Esophagus (tissue), 2 donors: ENCODE results near the gene NHLRC2. TPM values are rescaled to one million over a fixed set of nuclear protein-coding genes. Genes with fewer than 3 reads are reported as not detected.

Experiments used
- H3K27ac ChIP-seq, 2 donors: one replicate each; pipeline ENCODE4 v1.5.1; 2013; ENCODE audit warnings: low read depth in 2 of 2, mild to moderate bottlenecking in 2 of 2, inconsistent platforms in 1 of 2, low read length in 1 of 2, moderate library complexity in 1 of 2
- H3K27me3 ChIP-seq, 2 donors: one replicate each; pipeline ENCODE4 v1.6.1; 2013; ENCODE audit warnings: low read length in 2 of 2, control low read depth in 1 of 2, mild to moderate bottlenecking in 1 of 2; ENCODE audit not compliant: insufficient read depth in 2 of 2, control insufficient read depth in 1 of 2
- H3K36me3 ChIP-seq, 2 donors: one replicate each; pipeline ENCODE4 v1.6.1; 2013; ENCODE audit warnings: low read length in 1 of 2; ENCODE audit not compliant: control insufficient read depth in 2 of 2, insufficient read depth in 2 of 2
- H3K4me1 ChIP-seq, 2 donors: one replicate each; pipeline ENCODE4 v1.6.1; 2013; ENCODE audit warnings: low read length in 1 of 2; ENCODE audit not compliant: control insufficient read depth in 2 of 2, insufficient read depth in 2 of 2
- H3K4me3 ChIP-seq, 2 donors: one replicate each; pipeline ENCODE4 v1.5.1; 2013; ENCODE audit warnings: low read length in 2 of 2, mild to moderate bottlenecking in 2 of 2, low read depth in 1 of 2, moderate library complexity in 1 of 2
- H3K9me3 ChIP-seq, 2 donors: one replicate each; pipeline ENCODE4 v1.6.1; 2013; ENCODE audit warnings: mild to moderate bottlenecking in 2 of 2, low read depth in 1 of 2, low read length in 1 of 2, moderate library complexity in 1 of 2; ENCODE audit not compliant: control insufficient read depth in 2 of 2, insufficient read depth in 1 of 2
- whole genome bisulfite sequencing, 2 donors: extraction: QIAGEN DNeasy Blood & Tissue Kit; methylation state at CpG; one replicate each; pipeline ENCODE4 v1.1.7; 2013; 5-methylcytosine and 5-hydroxymethylcytosine counted together
- polyA plus RNA-seq, 2 donors: library from polyadenylated mRNA; stranded (reverse); fragments of 200-250 nt; gene quantifications; one replicate each; pipeline ENCODE4 v1.2.3, GENCODE V29; 2013
- donor health status: healthy with polysubstance abuse.
- donor health status: Bipolar disorder and iron deficiency.

The NHLRC2 gene
- polyA plus RNA-seq, 2 donors = 3.2 to 3.7 TPM

DNA sequence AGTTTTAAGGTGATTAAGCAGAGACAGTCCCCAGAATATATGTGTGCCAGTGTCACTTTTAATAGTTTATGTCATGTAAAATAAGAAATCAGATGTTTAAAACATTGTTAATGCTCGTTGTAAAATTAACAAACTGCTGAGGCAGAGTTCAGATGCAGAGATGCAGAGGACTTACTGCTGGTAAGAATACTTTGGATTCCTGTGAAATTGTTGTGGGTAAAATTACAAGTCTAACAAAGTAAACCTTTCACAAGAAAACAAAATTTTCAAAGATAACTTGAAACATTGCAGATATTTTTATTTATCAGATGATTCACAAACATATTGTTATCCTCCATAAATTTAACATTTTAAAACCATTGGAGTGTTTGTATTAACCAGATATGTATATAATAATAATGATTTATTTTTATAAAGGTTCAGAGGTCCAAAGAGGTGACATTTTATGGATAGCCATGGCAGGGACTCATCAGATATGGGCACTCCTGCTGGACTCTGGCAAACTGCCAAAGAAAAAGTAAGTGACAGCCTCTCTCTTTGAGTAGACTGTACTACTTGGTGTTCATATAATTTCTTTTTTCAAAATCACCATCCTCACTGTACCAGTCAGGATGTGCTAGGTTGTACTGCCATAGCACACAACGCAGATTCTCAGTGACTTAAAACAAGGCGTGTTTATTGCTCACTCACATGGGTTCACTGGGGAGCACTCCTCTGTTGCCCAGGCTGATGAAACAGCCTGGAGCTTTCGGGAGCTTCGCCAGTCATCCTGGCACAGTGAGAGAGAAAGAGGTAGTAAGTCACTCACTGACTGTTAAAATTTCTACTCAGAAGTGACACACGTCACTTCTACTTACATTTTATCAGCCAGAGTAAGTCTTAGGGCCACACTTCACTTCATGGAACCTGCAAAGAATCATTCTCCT lies 43.5 kb downstream of the NHLRC2 start:
- Histone ChIP-seq H3K9me3 (no peaks in the 10 kb centered on the region), H3K4me3 (no peak overlapping the region), H3K4me1 (no peaks in the 10 kb centered on the region), H3K27ac (no peak overlapping the region), H3K27me3 (no peaks in the 10 kb centered on the region), H3K36me3 (peaks cover 2 to 4% of the 10 kb centered on the region in 2 donors)
- 83 to 89% methylated on average over 6 of the region's 6 CpGs for WGBS, 2 donors

DNA sequence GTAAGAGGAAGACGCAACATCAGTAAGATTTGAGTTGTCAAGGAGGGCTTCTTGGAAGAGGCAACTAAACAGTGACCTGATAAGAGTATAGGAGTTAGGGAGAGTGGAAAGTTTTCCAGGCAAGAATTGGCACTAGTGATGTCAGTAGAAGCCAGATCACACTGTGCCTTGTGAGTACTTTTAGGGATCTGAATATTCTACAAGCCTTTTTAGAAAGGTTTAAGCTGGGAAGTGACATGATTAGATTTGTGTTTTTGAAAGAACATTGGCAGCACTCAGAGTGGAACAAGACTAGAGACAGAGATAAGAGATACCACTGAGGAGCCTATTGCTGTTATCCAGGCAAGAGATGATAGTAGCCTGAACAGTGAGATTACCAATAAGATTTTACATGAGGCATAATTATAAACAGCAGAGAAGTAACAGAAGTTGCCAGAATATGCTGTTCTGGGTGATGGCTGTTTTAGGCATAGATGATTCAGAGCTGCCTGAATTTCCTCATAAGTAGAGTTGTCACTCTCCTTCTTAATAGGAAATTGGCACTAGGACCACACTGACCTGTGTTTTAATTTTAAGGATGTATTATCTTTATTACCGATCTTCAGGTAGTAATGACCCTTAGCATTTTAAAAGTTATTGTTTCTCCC lies 45.6 kb downstream of the NHLRC2 start:
- H3K27ac ChIP-seq = no peak overlapping the region
- H3K36me3 ChIP-seq = peaks cover 2 to 7% of the 10 kb centered on the region in 2 donors

DNA sequence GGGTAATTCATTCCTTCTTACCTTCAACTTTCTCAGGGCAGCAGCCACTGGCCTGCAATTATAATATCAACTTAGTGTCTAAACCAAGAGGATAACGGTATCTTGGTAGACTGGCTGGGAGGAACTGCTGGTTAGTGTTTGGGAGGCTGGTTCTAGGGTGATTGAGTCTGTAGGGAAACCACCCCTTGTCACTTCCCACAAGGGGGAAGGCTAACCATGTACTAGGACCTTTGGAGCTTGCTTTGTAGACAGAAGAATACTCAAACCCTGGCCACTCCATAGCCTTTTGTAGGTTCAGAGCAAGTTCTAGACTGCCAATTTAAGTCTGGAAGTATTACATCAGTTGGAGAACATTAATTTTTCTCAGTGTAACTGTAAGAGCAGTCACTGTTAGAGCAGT lies 51.3 kb downstream of the NHLRC2 start:
- Histone ChIP-seq H3K36me3 (peaks cover 5 to 6% of the 10 kb centered on the region in 2 donors), H3K27me3 (no peaks in the 10 kb centered on the region)

More for the DNA sequence above, 45.6 kb downstream of the NHLRC2 start:
- Histone ChIP-seq H3K27me3 (no peaks in the 10 kb centered on the region), H3K4me3 (no peak overlapping the region), H3K9me3 (no peaks in the 10 kb centered on the region), H3K4me1 (no peaks in the 10 kb centered on the region)
- 92 to 94% methylated on average over 2 of the region's 2 CpGs for WGBS, 2 donors

DNA sequence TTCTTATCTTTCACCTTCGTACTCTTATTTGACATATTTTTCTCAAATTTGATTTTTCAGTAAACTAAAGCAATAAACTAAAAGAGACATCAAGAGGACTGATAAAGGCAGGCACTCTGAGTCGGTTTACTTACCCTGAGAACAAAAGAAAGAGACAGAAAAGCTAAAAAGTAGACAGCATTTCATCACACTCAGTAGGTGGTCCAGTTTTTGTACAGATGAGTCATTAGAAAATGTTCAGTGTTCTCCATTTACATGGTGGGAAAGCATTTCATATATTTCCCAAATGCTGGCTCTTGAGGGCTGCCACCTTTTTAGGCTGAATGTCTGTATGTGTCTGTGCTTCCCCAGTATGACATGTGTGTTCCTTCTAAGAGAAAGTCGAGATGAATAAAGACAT lies 52.7 kb downstream of the NHLRC2 start:
- no peak overlapping the region for H3K4me3 ChIP-seq
- no peaks in the 10 kb centered on the region for H3K9me3 ChIP-seq
- H3K36me3 ChIP-seq = peaks cover 2 to 5% of the 10 kb centered on the region in 2 donors
- no peaks in the 10 kb centered on the region for H3K27me3 ChIP-seq
- WGBS, 2 donors = 74% methylated on average over 3 of the region's 3 CpGs
- no peaks in the 10 kb centered on the region for H3K4me1 ChIP-seq
- no peak overlapping the region for H3K27ac ChIP-seq

More for the DNA sequence above, 51.3 kb downstream of the NHLRC2 start:
- no peak overlapping the region for H3K4me3 ChIP-seq
- H3K27ac ChIP-seq = no peak overlapping the region
- H3K4me1 ChIP-seq = no peaks in the 10 kb centered on the region
- 93 to 98% methylated on average over 1 of the region's 1 CpG for WGBS, 2 donors
- no peaks in the 10 kb centered on the region for H3K9me3 ChIP-seq

DNA sequence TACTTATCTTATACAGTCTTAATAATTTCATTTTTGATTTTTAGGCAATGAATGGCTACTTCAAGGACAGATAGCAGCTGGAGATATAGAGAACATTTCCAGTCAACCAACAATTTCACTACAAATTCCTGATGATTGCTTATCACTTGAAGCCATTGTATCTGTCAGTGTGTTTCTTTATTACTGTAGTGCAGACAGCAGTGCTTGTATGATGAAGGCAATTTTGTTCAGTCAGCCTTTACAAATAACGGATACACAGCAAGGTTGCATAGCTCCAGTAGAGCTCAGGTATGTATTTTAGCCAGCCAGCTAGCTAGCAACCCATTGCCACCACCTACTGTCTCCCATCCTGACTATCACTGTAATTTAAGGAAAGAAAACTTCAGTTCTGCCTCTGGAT lies 53.8 kb downstream of the NHLRC2 start:
- no peaks in the 10 kb centered on the region for H3K9me3 ChIP-seq
- H3K27me3 ChIP-seq = no peaks in the 10 kb centered on the region
- H3K36me3 ChIP-seq = peaks cover 2 to 5% of the 10 kb centered on the region in 2 donors
- no peak overlapping the region for H3K4me3 ChIP-seq
- WGBS, 2 donors = 91 to 98% methylated on average over 1 of the region's 1 CpG
- H3K4me1 ChIP-seq = no peaks in the 10 kb centered on the region
- no peak overlapping the region for H3K27ac ChIP-seq

DNA sequence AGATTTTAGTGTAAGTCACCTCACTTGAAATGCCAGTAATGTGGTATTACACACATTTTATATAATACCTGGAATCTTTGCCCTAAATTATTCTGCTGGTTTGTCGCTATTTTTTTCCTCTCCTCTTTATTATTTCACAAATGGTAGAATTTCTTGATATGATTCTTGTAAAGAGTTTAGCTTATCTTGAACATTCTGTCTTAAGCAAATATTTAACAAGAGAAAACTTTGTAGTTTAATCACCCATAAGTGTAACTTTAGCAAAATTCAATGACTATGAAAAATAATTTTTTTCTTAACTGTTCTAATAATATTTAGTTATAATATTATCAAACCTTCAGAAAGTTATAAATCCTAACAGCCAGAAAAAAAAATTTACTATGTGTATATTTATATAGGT lies 56.7 kb downstream of the NHLRC2 start:
- no peaks in the 10 kb centered on the region for H3K36me3 ChIP-seq
- no peaks in the 10 kb centered on the region for H3K4me1 ChIP-seq
- 82 to 88% methylated on average over 1 of the region's 1 CpG for WGBS, 2 donors

DNA sequence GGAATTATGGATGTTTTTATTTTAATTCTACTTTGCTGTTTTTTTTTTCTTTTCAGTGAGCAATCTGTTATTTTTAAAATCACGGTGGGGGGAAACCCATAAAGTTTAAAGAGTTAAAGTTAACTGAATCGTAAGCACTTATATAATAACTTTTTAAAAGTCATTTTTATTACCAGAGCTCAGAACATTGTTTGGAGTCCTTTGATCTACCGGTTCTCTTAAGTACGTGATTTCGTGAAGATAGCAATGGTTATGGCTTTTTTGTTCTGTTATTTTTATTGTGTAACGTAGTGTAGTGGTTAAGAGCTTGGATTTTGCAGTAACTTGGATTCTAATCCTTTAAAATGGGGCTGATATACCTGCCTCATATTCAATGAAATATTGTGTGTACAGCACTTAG lies 57.4 kb downstream of the NHLRC2 start:
- no peak overlapping the region for H3K4me3 ChIP-seq
- 80 to 92% methylated on average over 6 of the region's 6 CpGs for WGBS, 2 donors
- no peaks in the 10 kb centered on the region for H3K27me3 ChIP-seq
- no peaks in the 10 kb centered on the region for H3K36me3 ChIP-seq
- H3K27ac ChIP-seq = no peak overlapping the region
- H3K4me1 ChIP-seq = no peaks in the 10 kb centered on the region
- no peaks in the 10 kb centered on the region for H3K9me3 ChIP-seq

More for the DNA sequence above, 56.7 kb downstream of the NHLRC2 start:
- Histone ChIP-seq H3K27ac (no peak overlapping the region), H3K4me3 (no peak overlapping the region), H3K9me3 (no peaks in the 10 kb centered on the region), H3K27me3 (no peaks in the 10 kb centered on the region)

DNA sequence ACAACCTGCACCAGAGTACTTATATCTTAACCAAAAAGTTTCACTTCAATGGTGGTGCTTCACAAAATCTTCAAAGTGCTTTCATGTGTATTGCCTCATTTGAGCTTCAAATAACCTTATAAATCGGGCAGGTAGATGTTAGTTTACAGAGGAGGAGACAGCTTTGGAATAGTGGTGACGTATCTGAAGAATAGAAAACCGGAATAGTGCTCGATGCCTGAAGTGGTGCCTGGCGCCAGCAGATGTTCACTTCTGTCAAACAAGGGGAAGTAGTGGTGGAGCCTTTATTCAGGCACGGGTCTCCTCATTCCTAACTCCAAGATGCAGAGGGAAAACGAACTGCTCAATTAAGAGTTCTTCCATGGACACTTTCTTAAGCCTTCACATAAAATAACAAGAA lies 58.1 kb downstream of the NHLRC2 start:
- no peak overlapping the region for H3K4me3 ChIP-seq
- H3K4me1 ChIP-seq = no peaks in the 10 kb centered on the region
- H3K27ac ChIP-seq = no peak overlapping the region
- WGBS, 2 donors = 92 to 97% methylated on average over 7 of the region's 7 CpGs
- no peaks in the 10 kb centered on the region for H3K27me3 ChIP-seq
- H3K36me3 ChIP-seq = no peaks in the 10 kb centered on the region
- no peaks in the 10 kb centered on the region for H3K9me3 ChIP-seq

DNA sequence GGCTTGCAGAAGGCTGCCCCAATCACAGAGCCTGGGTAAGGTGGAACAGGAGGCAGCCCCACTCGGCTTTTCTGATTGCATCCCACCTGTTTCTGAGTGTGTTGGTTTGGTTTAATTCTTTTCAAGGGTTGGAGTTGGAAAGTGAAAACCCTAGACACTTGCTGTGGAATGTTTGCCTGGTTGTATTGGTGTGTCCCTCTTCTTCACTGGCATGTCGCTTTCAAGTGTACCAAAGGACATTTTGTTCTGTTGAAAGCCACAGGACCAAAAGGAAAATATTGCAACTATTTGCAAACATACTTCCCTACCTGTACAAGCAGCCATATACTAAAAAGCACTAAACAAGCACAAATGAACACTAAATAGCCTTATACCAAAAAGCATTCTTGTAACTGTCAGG lies 60.5 kb downstream of the NHLRC2 start:
- WGBS, 2 donors = 89% methylated on average over 2 of the region's 2 CpGs
- Histone ChIP-seq H3K9me3 (no peaks in the 10 kb centered on the region), H3K36me3 (no peaks in the 10 kb centered on the region), H3K27me3 (no peaks in the 10 kb centered on the region), H3K4me3 (no peak overlapping the region), H3K4me1 (no peaks in the 10 kb centered on the region), H3K27ac (no peak overlapping the region)
